Activated naive CD4-positive, alpha-beta T cell treated with anti-CD3 and anti-CD28 coated beads for 36 hours (primary cell): ENCODE data around the gene UGT1A4. TPM values are rescaled to one million over a fixed set of nuclear protein-coding genes. Genes with fewer than 3 reads are reported as not detected.

Experiments
- CTCF ChIA-PET: fragments of 350-600 bp; sonication (Branson Sonifier 250); formaldehyde crosslinking; loops from one replicate; lab custom pipeline; 2021; ENCODE audit warnings: antibody characterized with exemption; lab: Charles Lee
- DNase-seq: peaks from one replicate; pipeline ENCODE4 v3.0.0-alpha.2; 2020
- H3K27ac Mint-ChIP-seq: one replicate; pipeline ENCODE4 v1.8.0; 2021; ENCODE audit warnings: mild to moderate bottlenecking, mixed read lengths
- H3K27me3 Mint-ChIP-seq: one replicate; pipeline ENCODE4 v1.8.0; 2021; ENCODE audit warnings: low read depth, mixed read lengths
- H3K36me3 Mint-ChIP-seq: one replicate; pipeline ENCODE4 v1.8.0; 2021; ENCODE audit warnings: low read depth, mixed read lengths
- H3K4me1 Mint-ChIP-seq: one replicate; pipeline ENCODE4 v1.8.0; 2021; ENCODE audit warnings: low read depth, mixed read lengths
- H3K4me3 Mint-ChIP-seq: one replicate; pipeline ENCODE4 v1.8.0; 2021; ENCODE audit warnings: mild to moderate bottlenecking, moderate library complexity, mixed read lengths
- H3K9me3 Mint-ChIP-seq: one replicate; pipeline ENCODE4 v1.8.0; 2021; ENCODE audit warnings: mixed read lengths
- intact Hi-C: fragments of 100-400 bp; cut with micrococcal nuclease; formaldehyde crosslinking; loops from one replicate; pipeline ENCODE4 v1.15.1; 2023
- total RNA-seq, 2 experiments: library from RNA; stranded (reverse); gene quantifications; one replicate each; pipeline ENCODE4 v1.2.3, GENCODE V29; 2021

UGT1A4 gene
- total RNA-seq, 2 experiments from 2014 or later: not detected

GRCh38 chr2:233760043-233760442 is 41.5 kb downstream of the UGT1A4 start, which contains the start of gene UGT1A1:
Gene UGT1A1, plus strand, starts transcription at chr2:233760270. Its CDS starts 18 bp downstream, at chr2:233760288.
- H3K27ac Mint-ChIP-seq: no peak within 1 kb of the TSS

GRCh38 chr2:233761040-233761769 is 42.7 kb downstream of the UGT1A4 start:
- H3K27me3 Mint-ChIP-seq: peaks cover 4% of the 10 kb centered on the region
- intact Hi-C loops: no loop called here
- no peaks in the 10 kb centered on the region for H3K9me3 Mint-ChIP-seq
- CTCF ChIA-PET: no interaction called here
- H3K4me1 Mint-ChIP-seq: no peaks in the 10 kb centered on the region
- H3K36me3 Mint-ChIP-seq: no peaks in the 10 kb centered on the region
- H3K4me3 Mint-ChIP-seq: no peak overlapping the region
- H3K27ac Mint-ChIP-seq: no peak overlapping the region
- no peak for DNase-seq

More at GRCh38 chr2:233760043-233760442, 41.5 kb downstream of the UGT1A4 start, which contains the start of gene UGT1A1:
- Mint-ChIP-seq H3K36me3 (no peaks in the 10 kb centered on the region), H3K9me3 (no peaks in the 10 kb centered on the region), H3K27me3 (peaks cover 4% of the 10 kb centered on the region), H3K4me3 (no peak within 1 kb of the TSS), H3K4me1 (no peaks in the 10 kb centered on the region)
- CTCF ChIA-PET: no interaction called here
- intact Hi-C loops: no loop called here
- DNase-seq: no peak

GRCh38 chr2:233764264-233764663 is 45.7 kb downstream of the UGT1A4 start:
- Mint-ChIP-seq H3K27me3 (peaks cover 10% of the 10 kb centered on the region), H3K4me3 (no peak overlapping the region), H3K27ac (no peak overlapping the region), H3K36me3 (no peaks in the 10 kb centered on the region), H3K4me1 (no peaks in the 10 kb centered on the region), H3K9me3 (no peaks in the 10 kb centered on the region)
- intact Hi-C loops: no loop called here
- no peak for DNase-seq
- CTCF ChIA-PET: no interaction called here

GRCh38 chr2:233764761-233765160 is 46.2 kb downstream of the UGT1A4 start:
- peaks cover 11% of the 10 kb centered on the region for H3K27me3 Mint-ChIP-seq
- no peaks in the 10 kb centered on the region for H3K36me3 Mint-ChIP-seq
- H3K27ac Mint-ChIP-seq: no peak overlapping the region
- H3K4me1 Mint-ChIP-seq: no peaks in the 10 kb centered on the region
- intact Hi-C loops: no loop called here
- no peak overlapping the region for H3K4me3 Mint-ChIP-seq
- DNase-seq: no peak
- no peaks in the 10 kb centered on the region for H3K9me3 Mint-ChIP-seq
- CTCF ChIA-PET: no interaction called here

GRCh38 chr2:233766416-233766815 is 47.9 kb downstream of the UGT1A4 start:
- Mint-ChIP-seq H3K4me1 (no peaks in the 10 kb centered on the region), H3K9me3 (no peaks in the 10 kb centered on the region), H3K4me3 (no peak overlapping the region), H3K36me3 (no peaks in the 10 kb centered on the region), H3K27me3 (peaks cover 11% of the 10 kb centered on the region), H3K27ac (no peak overlapping the region)
- CTCF ChIA-PET: interaction anchor here (0.6 kb wide), 1 partner anchor 457 kb away, joined by 3 read pairs; no protein-coding TSS in a partner anchor
- no peak for DNase-seq
- intact Hi-C loops: no loop called here

- Mint-ChIP-seq H3K27me3 (peaks cover 11% of the 10 kb centered on the region), H3K9me3 (no peaks in the 10 kb centered on the region)
- CTCF ChIA-PET: no interaction called here
These were observed 49.5 kb downstream of the UGT1A4 start for GRCh38 chr2:233768076-233768475.

GRCh38 chr2:233769260-233769659 is 50.7 kb downstream of the UGT1A4 start:
- Mint-ChIP-seq H3K4me1 (no peaks in the 10 kb centered on the region), H3K9me3 (no peaks in the 10 kb centered on the region), H3K4me3 (no peak overlapping the region), H3K27ac (no peak overlapping the region), H3K27me3 (peaks cover 11% of the 10 kb centered on the region), H3K36me3 (no peaks in the 10 kb centered on the region)
- intact Hi-C loops: no loop called here
- DNase-seq: no peak
- CTCF ChIA-PET: no interaction called here

More at GRCh38 chr2:233768076-233768475, 49.5 kb downstream of the UGT1A4 start:
- H3K36me3 Mint-ChIP-seq: no peaks in the 10 kb centered on the region
- H3K4me3 Mint-ChIP-seq: no peak overlapping the region
- no peaks in the 10 kb centered on the region for H3K4me1 Mint-ChIP-seq
- no peak overlapping the region for H3K27ac Mint-ChIP-seq
- intact Hi-C loops: no loop called here
- no peak for DNase-seq

GRCh38 chr2:233772153-233772552 is 53.6 kb downstream of the UGT1A4 start:
- Mint-ChIP-seq H3K4me3 (no peak overlapping the region), H3K27ac (no peak overlapping the region), H3K36me3 (no peaks in the 10 kb centered on the region), H3K9me3 (peaks cover 7% of the 10 kb centered on the region), H3K4me1 (no peaks in the 10 kb centered on the region), H3K27me3 (peaks cover 10% of the 10 kb centered on the region)
- DNase-seq: no peak
- intact Hi-C loops: no loop called here
- CTCF ChIA-PET: no interaction called here

GRCh38 chr2:233772583-233772982 is 54.0 kb downstream of the UGT1A4 start:
- Mint-ChIP-seq H3K36me3 (no peaks in the 10 kb centered on the region), H3K27me3 (peaks cover 7% of the 10 kb centered on the region), H3K4me1 (no peaks in the 10 kb centered on the region), H3K9me3 (peaks cover 9% of the 10 kb centered on the region), H3K27ac (no peak overlapping the region), H3K4me3 (no peak overlapping the region)
- no peak for DNase-seq
- intact Hi-C loops: no loop called here
- CTCF ChIA-PET: no interaction called here

- Mint-ChIP-seq H3K36me3 (no peaks in the 10 kb centered on the region), H3K9me3 (peaks cover 9% of the 10 kb centered on the region), H3K27me3 (peaks cover 5% of the 10 kb centered on the region), H3K4me1 (no peaks in the 10 kb centered on the region), H3K27ac (no peak overlapping the region), H3K4me3 (no peak overlapping the region)
- DNase-seq: no peak
- CTCF ChIA-PET: interaction anchor here (0.6 kb wide), 1 partner anchor 1520 kb away, joined by 4 read pairs; no protein-coding TSS in a partner anchor
- intact Hi-C loops: no loop called here
These were observed 55.3 kb downstream of the UGT1A4 start for GRCh38 chr2:233773854-233774253.

- Mint-ChIP-seq H3K36me3 (no peaks in the 10 kb centered on the region), H3K4me3 (no peak overlapping the region), H3K27ac (no peak overlapping the region), H3K4me1 (no peaks in the 10 kb centered on the region), H3K9me3 (peaks cover 9% of the 10 kb centered on the region), H3K27me3 (peaks cover 3% of the 10 kb centered on the region)
- DNase-seq: no peak
- intact Hi-C loops: no loop called here
- CTCF ChIA-PET: no interaction called here
These were observed 56.9 kb downstream of the UGT1A4 start for GRCh38 chr2:233775414-233775813.

- no peak within 1 kb of the TSS for H3K4me3 Mint-ChIP-seq
- peaks cover 7% of the 10 kb centered on the region for H3K27me3 Mint-ChIP-seq
- no peak for DNase-seq
- intact Hi-C loops: no loop called here
- peaks cover 9% of the 10 kb centered on the region for H3K9me3 Mint-ChIP-seq
- CTCF ChIA-PET: no interaction called here
- no peaks in the 10 kb centered on the region for H3K4me1 Mint-ChIP-seq
- no peaks in the 10 kb centered on the region for H3K36me3 Mint-ChIP-seq
- H3K27ac Mint-ChIP-seq: no peak within 1 kb of the TSS
These were observed 59.5 kb downstream of the UGT1A4 start, which contains the start of gene MROH2A for GRCh38 chr2:233778030-233778429. Gene MROH2A, plus strand, starts transcription at chr2:233778330. Its CDS starts 1,029 bp downstream, at chr2:233779359.

GRCh38 chr2:233779722-233780121 is 61.2 kb downstream of the UGT1A4 start:
- CTCF ChIA-PET: no interaction called here
- H3K4me3 Mint-ChIP-seq: no peak overlapping the region
- peaks cover 9% of the 10 kb centered on the region for H3K9me3 Mint-ChIP-seq
- H3K27me3 Mint-ChIP-seq: peaks cover 7% of the 10 kb centered on the region
- H3K4me1 Mint-ChIP-seq: no peaks in the 10 kb centered on the region
- intact Hi-C loops: no loop called here
- no peaks in the 10 kb centered on the region for H3K36me3 Mint-ChIP-seq
- DNase-seq: no peak
- H3K27ac Mint-ChIP-seq: no peak overlapping the region
